GM12891 (cell line): ENCODE results near the gene FCGR2B.

Experiments
- POLR2A ChIP-seq: IDR thresholded peaks from 2 replicates; pipeline ENCODE4 v1.6.1; 2011; ENCODE audit warnings: low read depth, low read length, control low read depth
- POLR2AphosphoS5 ChIP-seq: IDR thresholded peaks from 2 replicates; pipeline ENCODE4 v1.6.1; 2011; ENCODE audit warnings: low read depth, low read length, control low read depth
- TAF1 ChIP-seq: IDR thresholded peaks from 2 replicates; pipeline ENCODE4 v1.6.1; 2011; ENCODE audit warnings: low read depth, low read length, control low read depth

DNA sequence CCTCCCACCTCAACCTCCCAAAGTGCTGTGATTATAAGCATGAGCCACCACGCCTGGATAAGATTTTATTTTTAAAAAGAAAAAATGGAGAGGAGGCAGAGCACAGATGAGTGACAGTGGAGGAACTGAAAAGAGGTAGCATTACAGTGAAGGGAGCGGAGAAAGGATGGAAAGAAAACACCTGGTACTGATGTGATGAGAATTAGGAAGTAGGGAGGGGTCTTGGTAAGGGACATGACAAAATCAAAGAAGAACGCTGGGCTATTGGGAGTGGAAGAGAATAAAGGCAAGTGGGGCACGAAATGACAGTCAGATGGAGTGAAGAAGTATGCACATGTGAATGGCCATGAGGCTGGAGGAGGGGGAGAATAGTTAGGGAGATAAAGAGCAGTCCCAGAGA lies 46.4 kb downstream of the FCGR2B start:
- no peak for TF ChIP-seq POLR2AphosphoS5
- no peak for TF ChIP-seq POLR2A
- no peak for TF ChIP-seq TAF1
